GM10847 (cell line): ENCODE measurements around the gene ADAMTS12.

Experiments used
- POLR2A ChIP-seq: IDR thresholded peaks from 2 replicates; pipeline ENCODE4 v1.6.1; 2011; ENCODE audit not compliant: insufficient read length; ENCODE audit errors: extremely low read depth

ADAMTS12 gene

DNA sequence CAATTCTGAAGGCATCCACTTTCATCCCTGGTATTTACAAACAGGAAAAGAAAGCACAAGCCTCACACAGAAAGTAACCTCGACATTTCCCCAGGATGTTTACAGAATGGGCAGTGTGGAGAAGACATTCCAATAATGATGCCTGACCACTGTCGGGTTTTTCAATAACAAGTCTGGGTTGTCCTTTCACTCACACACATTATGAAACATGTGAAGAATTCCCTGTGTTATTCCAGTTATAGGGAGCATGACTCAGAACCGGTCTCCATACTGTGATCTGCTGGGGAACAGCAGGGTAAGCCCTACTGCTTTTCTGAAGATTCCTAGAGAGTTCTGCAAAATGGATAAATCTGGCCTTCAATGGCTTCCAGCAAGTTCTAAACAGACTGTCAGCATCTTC, 155.3 kb downstream of the ADAMTS12 start:
- no peak for TF ChIP-seq POLR2A

DNA sequence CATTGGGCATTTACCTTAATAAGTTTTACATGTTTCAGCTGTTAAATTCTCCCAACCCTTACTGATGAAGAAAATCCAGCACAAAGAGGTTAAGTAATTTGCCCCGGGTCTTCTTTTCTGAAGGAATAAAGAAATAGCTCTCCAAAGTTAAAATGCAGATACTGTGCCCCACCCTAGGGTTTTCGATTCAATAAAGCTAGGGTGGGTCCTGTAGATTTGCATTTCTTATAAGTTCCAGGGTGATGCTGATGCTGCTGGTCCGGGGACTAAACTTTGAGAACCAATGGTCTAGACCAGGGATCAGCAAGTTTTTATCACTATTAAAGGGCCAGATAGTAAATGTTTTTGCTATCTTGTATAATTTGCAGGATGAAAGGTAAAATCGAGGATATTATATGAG, 156.7 kb downstream of the ADAMTS12 start:
- TF ChIP-seq POLR2A: no peak

DNA sequence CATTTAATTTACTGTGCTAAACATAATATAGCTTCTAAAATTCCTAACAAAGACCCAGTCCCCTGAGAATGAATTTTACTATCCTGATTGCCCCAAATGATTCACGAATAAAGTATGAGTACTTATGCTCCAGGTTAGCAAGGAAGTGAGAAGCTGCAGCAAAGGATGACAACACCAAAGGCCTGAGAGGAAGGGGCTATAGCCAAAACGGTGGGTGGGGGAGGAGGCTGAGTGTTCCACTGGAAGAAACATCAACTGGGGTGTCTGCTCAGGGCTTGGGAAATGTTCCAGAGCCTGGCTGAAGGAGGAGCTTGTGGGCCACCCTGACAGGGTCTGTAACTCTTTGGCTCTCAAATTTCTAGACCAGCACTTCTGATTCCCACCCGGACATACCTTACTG, 157.3 kb downstream of the ADAMTS12 start:
- no peak for TF ChIP-seq POLR2A

DNA sequence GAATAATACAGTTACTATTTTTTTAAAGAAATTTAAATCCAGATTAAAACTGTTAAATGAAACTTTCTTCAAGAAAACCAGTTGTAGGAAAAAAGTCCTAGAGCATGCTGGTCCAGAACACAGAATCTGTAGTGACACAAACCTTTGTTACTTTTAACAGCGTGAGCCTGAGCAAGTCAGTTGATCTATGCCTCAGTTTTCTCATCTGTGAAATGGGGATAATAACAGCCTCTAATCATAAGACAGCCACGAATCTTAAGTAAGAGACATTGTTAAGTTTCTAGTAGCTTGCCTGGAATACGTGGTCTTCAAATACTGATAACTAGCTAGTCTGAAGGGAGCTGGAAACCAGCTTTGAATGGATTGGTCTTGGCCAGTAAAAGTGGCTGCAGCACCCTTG, 158.6 kb downstream of the ADAMTS12 start:
- no peak for TF ChIP-seq POLR2A

DNA sequence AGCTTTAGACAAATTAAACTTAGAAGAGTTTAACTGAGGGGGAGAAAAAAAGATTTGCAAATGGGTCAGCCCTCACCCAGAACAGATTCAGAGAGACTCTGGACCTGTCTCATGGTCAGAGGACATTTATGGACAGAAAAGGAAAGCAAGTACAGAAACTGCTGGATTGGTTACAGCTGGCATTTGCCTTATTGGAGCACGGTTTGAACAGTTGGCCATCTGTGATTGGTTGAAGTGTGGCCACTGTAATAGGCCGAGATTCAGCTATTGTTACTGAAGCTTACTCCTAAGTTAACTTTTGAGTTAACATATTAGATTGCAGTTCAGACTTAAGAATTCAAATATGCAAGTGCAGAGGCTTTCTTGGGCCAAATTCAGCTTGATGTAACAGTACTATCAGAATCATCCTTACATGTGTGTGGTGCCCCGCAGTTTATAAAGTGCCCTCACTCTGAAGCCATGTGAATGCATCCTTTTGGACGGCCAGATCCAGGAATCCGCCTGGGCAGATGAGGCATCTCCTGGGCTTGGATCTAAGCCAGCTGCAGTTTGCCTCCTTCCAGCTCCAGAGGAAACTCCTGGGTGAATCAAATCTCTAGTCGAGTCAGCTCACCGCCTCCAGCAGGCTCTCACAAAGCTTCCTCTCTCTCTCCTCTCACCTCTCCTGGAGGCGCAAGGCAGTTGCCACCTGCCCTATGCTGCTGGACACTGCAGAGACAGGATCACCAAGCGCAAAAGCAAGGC, 165.2 kb downstream of the ADAMTS12 start:
- no peak for TF ChIP-seq POLR2A

DNA sequence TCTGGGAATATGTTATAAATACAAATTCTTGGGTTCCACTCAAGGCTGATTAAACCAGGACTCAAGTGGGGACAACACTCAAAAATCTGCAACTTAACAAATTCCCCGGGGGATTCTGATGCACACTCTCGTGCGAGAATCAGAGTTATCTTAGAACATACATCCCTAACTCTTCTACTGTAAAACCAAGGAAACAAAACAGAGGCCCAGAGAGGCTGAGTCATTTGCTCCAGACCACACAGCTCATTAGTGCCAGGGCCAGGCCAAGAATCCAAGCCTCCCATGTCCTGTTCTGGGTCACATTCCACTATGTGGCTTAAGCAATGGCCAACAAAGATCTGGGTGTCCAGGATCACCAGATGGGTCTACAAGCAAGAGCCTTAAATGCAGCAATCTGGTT, 166.0 kb downstream of the ADAMTS12 start:
- TF ChIP-seq POLR2A: no peak

DNA sequence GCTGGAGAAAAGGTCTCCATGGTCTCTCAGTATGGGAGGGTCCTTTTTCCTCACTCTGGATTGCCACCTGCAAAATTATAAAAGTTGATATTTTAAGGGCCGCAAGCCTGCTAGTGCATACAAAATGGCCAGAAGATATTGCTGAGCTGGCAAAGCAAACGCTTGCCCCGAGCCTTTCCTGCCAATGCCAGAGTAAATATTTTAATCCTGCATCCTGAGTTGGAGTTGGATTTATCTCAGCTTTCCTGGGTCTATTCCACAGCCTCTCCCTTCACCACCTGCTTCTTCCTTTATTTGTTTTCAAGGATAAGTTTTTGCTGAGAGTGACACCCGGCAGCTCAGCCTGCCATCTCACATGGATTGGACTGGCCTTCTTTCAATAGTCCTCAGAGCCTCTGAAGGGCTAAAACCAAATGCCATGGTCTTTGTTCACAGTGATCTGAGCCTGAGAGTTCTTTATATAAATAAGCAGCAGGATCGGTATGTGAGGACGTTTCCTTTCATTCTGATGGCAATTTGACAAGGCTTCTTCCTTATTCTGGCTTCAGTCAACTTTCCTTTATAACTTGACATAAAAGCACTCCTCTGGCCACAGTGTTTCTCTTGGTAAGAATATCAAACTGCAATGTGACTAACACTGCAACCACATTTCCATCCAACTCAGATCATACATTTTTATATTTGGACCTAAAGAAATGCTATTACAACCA, 170.1 kb downstream of the ADAMTS12 start:
- no peak for TF ChIP-seq POLR2A

DNA sequence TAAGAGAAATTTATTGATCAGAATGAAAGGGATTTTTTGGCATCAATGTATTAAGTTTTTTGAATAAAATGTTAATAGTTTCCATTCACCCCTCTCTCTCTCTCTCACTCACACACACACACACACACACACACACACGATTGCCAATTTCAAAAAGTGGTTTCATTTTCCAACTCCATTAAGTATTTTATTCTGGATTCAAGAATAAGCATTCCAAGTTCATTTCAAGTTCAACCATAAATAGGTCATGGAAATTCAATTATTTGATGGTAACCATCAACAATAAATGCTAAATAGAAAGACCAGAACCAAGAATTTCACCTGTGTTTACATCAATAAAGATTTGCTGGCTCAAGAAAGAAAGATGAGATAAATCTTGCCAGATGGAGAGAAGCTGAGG, 171.6 kb downstream of the ADAMTS12 start:
- no peak for TF ChIP-seq POLR2A

DNA sequence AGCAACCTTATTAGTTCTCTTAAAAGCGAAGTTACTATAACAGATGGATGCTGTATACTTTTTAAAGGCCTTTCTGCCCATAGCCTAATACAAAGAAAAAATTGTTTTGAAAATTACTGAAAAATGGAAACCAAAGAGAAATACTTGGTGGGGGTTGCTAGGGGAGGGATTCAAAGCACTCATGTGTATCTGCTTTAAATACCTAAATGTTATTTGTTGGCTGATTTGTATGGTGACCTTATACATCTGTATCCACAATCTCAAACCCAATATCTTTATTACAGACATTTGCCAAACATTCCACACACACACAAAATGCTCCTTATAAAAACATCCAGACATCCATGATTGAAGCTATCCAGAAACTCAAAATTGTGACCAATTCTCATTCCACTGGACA, 172.0 kb downstream of the ADAMTS12 start:
- no peak for TF ChIP-seq POLR2A

DNA sequence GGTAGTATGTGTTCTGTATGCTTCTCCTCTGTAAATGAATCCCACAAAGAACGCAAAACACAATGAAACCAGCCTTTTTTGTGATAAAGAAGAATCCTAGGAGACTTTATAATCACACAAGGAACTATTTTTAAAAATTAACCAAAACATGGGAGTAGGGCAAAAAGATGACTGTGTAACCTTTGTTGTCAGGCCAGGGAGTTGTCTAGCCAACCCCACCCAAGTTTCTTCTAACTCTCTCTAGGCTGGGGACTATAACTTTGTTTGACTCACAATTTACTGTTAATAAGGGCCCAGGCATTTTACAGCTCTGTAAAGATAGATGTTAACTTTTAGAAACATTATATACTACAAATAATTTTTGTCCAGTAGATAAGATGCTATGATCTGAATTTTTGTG, 176.1 kb downstream of the ADAMTS12 start:
- TF ChIP-seq POLR2A: no peak

DNA sequence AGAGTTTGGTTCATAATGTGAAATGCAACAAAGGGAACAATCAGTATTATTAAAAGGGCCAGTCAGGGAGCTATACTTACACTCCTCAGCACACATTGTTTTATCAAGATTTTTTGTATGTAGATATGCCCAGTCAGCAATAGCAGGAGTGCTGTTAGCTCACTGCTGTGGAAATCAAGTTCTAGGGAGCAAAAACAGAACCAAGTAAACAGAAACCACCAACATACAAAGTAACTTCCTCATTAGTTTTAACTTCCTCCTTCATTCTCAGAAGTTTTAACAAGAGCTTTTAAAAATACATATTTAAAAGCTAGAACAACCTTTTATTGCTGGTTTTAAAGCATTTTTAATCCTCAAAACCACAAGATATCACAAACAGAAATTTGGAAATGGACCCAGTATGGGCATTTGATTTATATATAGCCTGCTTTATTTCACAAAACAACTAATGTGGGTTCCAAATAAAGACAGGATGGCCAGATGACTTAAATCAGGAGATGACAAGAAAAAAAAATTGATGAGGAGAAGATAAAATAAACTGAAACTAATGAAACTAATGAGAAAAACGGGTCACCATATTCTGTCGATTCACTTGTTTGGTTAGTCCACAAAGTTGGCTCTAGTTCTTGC, 178.5 kb downstream of the ADAMTS12 start:
- no peak for TF ChIP-seq POLR2A

DNA sequence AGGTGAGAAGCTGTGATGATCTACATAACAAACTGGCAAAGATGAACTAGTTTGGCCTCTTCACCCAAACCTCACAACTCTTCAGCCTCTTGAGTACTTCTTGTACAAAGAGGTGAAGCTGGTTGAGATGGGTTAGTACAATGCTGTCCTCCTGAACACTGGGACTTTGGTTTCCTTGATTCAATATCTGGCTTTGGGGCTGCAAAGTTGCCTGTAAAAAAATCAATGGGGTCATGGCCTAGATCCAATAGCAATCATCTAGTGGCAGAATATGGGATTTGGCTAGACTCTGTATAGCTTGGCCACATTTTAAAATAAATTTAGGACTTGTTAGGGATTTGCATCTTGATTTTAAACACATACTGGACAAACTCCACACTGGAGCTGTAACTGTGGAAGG, 179.1 kb downstream of the ADAMTS12 start:
- no peak for TF ChIP-seq POLR2A

DNA sequence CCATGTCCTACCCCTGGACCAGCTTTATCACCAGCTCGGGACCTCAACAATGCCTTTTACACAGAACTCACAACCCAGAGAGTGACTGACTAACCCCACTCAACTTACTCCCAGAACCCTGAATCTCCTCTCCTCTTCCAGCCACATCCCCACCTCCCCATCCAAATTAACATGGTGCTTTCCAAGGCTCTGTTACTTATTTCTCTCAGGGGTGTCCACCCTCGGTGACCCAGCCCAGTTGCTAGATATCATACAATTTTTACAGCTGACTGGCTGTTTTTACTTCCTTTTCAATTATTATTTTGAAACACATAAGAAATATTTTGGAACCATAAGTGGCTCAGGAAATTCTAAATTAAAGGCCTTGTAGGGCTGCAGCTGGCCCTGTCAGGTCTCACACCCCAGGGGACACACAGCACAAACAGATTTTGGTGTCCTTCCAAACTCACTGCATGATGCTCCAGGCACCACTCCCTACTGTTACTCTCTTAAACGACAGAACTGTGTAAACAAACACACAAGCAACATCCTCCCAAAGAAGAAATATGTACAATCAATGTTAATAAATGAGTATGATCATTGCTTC, 180.6 kb downstream of the ADAMTS12 start:
- TF ChIP-seq POLR2A: no peak

DNA sequence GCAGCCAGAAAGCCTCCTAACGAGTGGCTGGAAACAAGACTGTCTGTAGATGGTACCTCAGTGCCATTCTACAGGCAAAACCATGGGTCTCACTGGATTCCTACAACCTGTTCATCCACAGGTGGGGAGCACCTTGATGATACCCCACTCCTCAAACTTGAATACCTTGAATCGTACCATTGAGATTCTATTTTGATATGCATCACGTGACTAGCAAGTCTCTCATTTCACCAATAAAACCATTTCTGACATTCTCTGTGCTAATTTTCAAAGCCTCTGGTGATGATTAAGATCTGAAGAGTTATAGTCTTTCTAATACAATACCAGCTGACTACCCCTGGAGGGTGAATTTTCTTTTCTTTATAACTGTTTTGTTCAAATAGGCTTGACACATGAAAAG, 188.9 kb downstream of the ADAMTS12 start:
- no peak for TF ChIP-seq POLR2A

DNA sequence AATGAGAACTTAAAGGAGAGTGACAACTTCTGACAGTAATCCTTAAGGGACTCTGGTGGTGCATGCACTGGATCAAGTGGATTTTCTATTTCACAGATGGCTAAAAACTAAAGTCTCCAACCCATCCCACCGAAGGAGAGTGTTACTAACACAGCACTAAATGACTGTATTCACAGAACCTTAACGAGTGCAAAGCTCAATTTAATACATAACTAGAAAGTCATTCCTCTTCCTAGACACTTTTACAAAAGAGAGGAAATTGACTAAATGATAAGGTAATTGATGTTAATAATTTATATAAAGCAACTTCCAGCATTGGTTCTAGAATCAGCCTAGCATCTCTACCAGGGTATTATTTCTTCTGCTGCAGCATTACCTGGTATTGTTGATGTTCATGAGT, 189.8 kb downstream of the ADAMTS12 start:
- TF ChIP-seq POLR2A: no peak

DNA sequence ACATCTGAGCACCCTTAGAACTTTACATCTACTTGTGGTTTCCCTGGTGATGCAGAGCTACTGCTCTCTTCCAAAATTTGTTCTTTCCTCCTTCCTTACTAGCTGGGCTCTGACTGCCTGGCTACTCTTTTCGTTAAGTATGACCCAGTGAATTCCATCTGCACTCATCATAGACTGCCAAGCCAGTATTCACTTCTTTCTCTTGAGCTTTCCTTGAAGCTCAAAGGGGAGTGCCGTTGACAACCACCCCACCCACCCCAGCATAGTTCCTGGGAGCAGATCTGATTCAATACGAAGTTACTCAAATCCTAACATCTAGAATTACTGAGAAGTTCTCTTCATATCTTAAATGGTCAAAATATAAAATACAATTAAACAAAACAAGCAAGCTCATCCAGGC, 190.5 kb downstream of the ADAMTS12 start:
- TF ChIP-seq POLR2A: no peak
